ENCODE results near the gene CALHM1. TPM values are rescaled to one million over a fixed set of nuclear protein-coding genes. Genes with fewer than 3 reads are reported as not detected.
A peak's percentile ranks its signal among the peaks of the same experiment; 100 is the strongest.

The CALHM1 gene
- total RNA-seq, 1 experiment from 2014 or later, result not detected

- TF ChIP-seq CTCF (IDR thresholded peaks at IDR 0.05; ENCODE audit: insufficient read depth in 1 of 2, low read depth in 1 of 2, low read length in 1 of 2, severe bottlenecking in 1 of 2, unreplicated experiment in 1 of 2), result no peak
- ChIA-PET CTCF (no interaction called here), POLR2A (no interaction called here)
- H3K27me3 ChIP-seq (replicated peaks; ENCODE audit: control insufficient read depth, insufficient read depth, low read length), result no peaks in the 10 kb centered on the region; the same call in 1 of the 2 replicates
- no peaks in the 10 kb centered on the region for H3K9me3 Mint-ChIP-seq (ENCODE audit: unreplicated experiment)
- no peaks in the 10 kb centered on the region for H3K9me3 ChIP-seq
- peaks cover 7% of the 10 kb centered on the region for H3K4me1 Mint-ChIP-seq (ENCODE audit: low read depth, unreplicated experiment)
- H3K4me3 ChIP-seq (ENCODE audit: low read depth, low read length), result no peak overlapping the region
- H3K27ac Mint-ChIP-seq (ENCODE audit: unreplicated experiment), result no peak overlapping the region
- no peaks in the 10 kb centered on the region for H3K36me3 Mint-ChIP-seq (ENCODE audit: insufficient read depth, unreplicated experiment)
- BruUV-seq (replicated peaks), result no TSS peak
- DNase-seq, result no peak
- H3K4me1 ChIP-seq, result no peaks in the 10 kb centered on the region
- no peaks in the 10 kb centered on the region for H3K36me3 ChIP-seq (ENCODE audit: control insufficient read depth, insufficient read depth, low read length)
- H3K4me3 Mint-ChIP-seq (ENCODE audit: unreplicated experiment), result no peak overlapping the region
- no peaks in the 10 kb centered on the region for H3K27me3 Mint-ChIP-seq (ENCODE audit: insufficient read depth, unreplicated experiment)
- intact Hi-C loops (cut with micrococcal nuclease; ENCODE audit: unreplicated experiment), result no loop called here
Measured at GRCh38 chr10:103469201-103469600, 10.5 kb upstream of the CALHM1 start.

- no TSS peak for BruUV-seq (replicated peaks)
- POLR2A ChIA-PET, result no interaction called here
- Histone ChIP-seq H3K36me3 (ENCODE audit: control insufficient read depth, insufficient read depth, low read length) (no peaks in the 10 kb centered on the region), H3K27me3 (replicated peaks; ENCODE audit: control insufficient read depth, insufficient read depth, low read length) (no peaks in the 10 kb centered on the region; the same call in 1 of the 2 replicates), H3K9me3 (no peaks in the 10 kb centered on the region), H3K4me1 (no peaks in the 10 kb centered on the region), H3K4me3 (ENCODE audit: low read depth, low read length) (no peak overlapping the region)
- DNase-seq, result no peak
- Mint-ChIP-seq H3K4me1 (ENCODE audit: low read depth, unreplicated experiment) (peaks cover 7% of the 10 kb centered on the region), H3K36me3 (ENCODE audit: insufficient read depth, unreplicated experiment) (no peaks in the 10 kb centered on the region), H3K27ac (ENCODE audit: unreplicated experiment) (no peak overlapping the region), H3K27me3 (ENCODE audit: insufficient read depth, unreplicated experiment) (no peaks in the 10 kb centered on the region), H3K4me3 (ENCODE audit: unreplicated experiment) (no peak overlapping the region), H3K9me3 (ENCODE audit: unreplicated experiment) (no peaks in the 10 kb centered on the region)
- TF ChIP-seq CTCF (IDR thresholded peaks at IDR 0.05; ENCODE audit: insufficient read depth in 1 of 2, low read depth in 1 of 2, low read length in 1 of 2, severe bottlenecking in 1 of 2, unreplicated experiment in 1 of 2), result no peak
- CTCF ChIA-PET, result no interaction called here
- intact Hi-C loops (cut with micrococcal nuclease; ENCODE audit: unreplicated experiment), result no loop called here
Measured at GRCh38 chr10:103467406-103467805, 8.7 kb upstream of the CALHM1 start.

GRCh38 chr10:103466734-103467133, 8.0 kb upstream of the CALHM1 start:
- ChIA-PET CTCF (no interaction called here), POLR2A (no interaction called here)
- no TSS peak for BruUV-seq (replicated peaks)
- no peaks in the 10 kb centered on the region; the same call in 1 of the 2 replicates for H3K27me3 ChIP-seq (replicated peaks; ENCODE audit: control insufficient read depth, insufficient read depth, low read length)
- H3K36me3 ChIP-seq (ENCODE audit: control insufficient read depth, insufficient read depth, low read length), result no peaks in the 10 kb centered on the region
- no peaks in the 10 kb centered on the region for H3K9me3 ChIP-seq
- Mint-ChIP-seq H3K27me3 (ENCODE audit: insufficient read depth, unreplicated experiment) (no peaks in the 10 kb centered on the region), H3K4me3 (ENCODE audit: unreplicated experiment) (no peak overlapping the region), H3K36me3 (ENCODE audit: insufficient read depth, unreplicated experiment) (no peaks in the 10 kb centered on the region), H3K9me3 (ENCODE audit: unreplicated experiment) (no peaks in the 10 kb centered on the region), H3K4me1 (ENCODE audit: low read depth, unreplicated experiment) (peaks cover 7% of the 10 kb centered on the region), H3K27ac (ENCODE audit: unreplicated experiment) (peak overlapping the region; percentile 29)
- DNase-seq, result no peak
- intact Hi-C loops (cut with micrococcal nuclease; ENCODE audit: unreplicated experiment), result no loop called here
- H3K4me1 ChIP-seq, result no peaks in the 10 kb centered on the region
- no peak overlapping the region for H3K4me3 ChIP-seq (ENCODE audit: low read depth, low read length)
- TF ChIP-seq CTCF (IDR thresholded peaks at IDR 0.05; ENCODE audit: insufficient read depth in 1 of 2, low read depth in 1 of 2, low read length in 1 of 2, severe bottlenecking in 1 of 2, unreplicated experiment in 1 of 2), result no peak
